Adrenal gland (tissue), 12 donors: ENCODE data around the gene UGT1A4. TPM values are rescaled to one million over a fixed set of nuclear protein-coding genes. Genes with fewer than 3 reads are reported as not detected.

Source experiments
- DNase-seq, 7 donors: peaks; one replicate each; pipeline ENCODE4 v3.0.0-alpha.2; 2019 to 2020
- H3K27ac ChIP-seq, 5 donors: fragments of 200-600 bp; sonication (generic) in 4 of 5; 1 replicate in 3 of 5; 2 replicates in 2 of 5; pipeline versions ENCODE4 v1.5.1 to v1.8.0; 2016 to 2020; ENCODE audit warnings: mild to moderate bottlenecking in 1 of 5
- H3K27me3 ChIP-seq: fragments of 200-600 bp; 2 replicates; pipeline ENCODE4 v1.8.0; 2021
- H3K36me3 ChIP-seq, 2 donors: fragments of 200-600 bp; replicated peaks in 1 of 2; 1 replicate in 1 of 2; 2 replicates in 1 of 2; pipeline versions ENCODE4 v1.5.1 to v1.8.0; 2018 to 2022
- H3K4me1 ChIP-seq, 2 donors: fragments of 200-600 bp; replicated peaks in 1 of 2; 1 replicate in 1 of 2; 2 replicates in 1 of 2; pipeline versions ENCODE4 v1.5.1 to v1.8.0; 2018 to 2021
- H3K4me3 ChIP-seq, 4 donors: fragments of 200-600 bp; sonication (generic) in 3 of 4; one replicate each; pipeline ENCODE4 v1.5.1; 2016 to 2018
- H3K9me3 ChIP-seq, 3 donors: fragments of 200-600 bp; sonication (generic) in 1 of 3; replicated peaks in 1 of 3; 1 replicate in 2 of 3; 2 replicates in 1 of 3; pipeline versions ENCODE4 v1.5.1 to v1.8.0; 2016 to 2021
- CTCF ChIP-seq, 6 experiments: fragments of 450-650 bp in 4 of 6; fragments of 200-600 bp in 2 of 6; sonication (generic) in 1 of 6; IDR thresholded peaks; 1 replicate in 5 of 6; 2 replicates in 1 of 6; pipeline versions ENCODE4 v1.5.1 to v1.8.0; 2016 to 2021; ENCODE audit warnings: antibody characterized with exemption in 6 of 6, mild to moderate bottlenecking in 2 of 6, moderate library complexity in 1 of 6
- POLR2A ChIP-seq, 2 donors: fragments of 450-650 bp; IDR thresholded peaks; one replicate each; pipeline ENCODE4 v1.6.1; 2017; ENCODE audit warnings: antibody characterized with exemption in 2 of 2, mild to moderate bottlenecking in 2 of 2, moderate library complexity in 1 of 2
- WGBS, 4 donors: extraction: QIAGEN DNeasy Blood & Tissue Kit in 2 of 4; methylation state at CpG; one replicate each; pipeline versions ENCODE4 v1.1.5 to v1.1.7; 2013 to 2017; 5-methylcytosine and 5-hydroxymethylcytosine counted together
- intact Hi-C, 2 donors: fragments of 100-400 bp; cut with DNase I; formaldehyde crosslinking; loops; one replicate each; pipeline versions ENCODE4 v1.14.1 to v1.15.0; 2022 to 2023
- polyA plus RNA-seq, 3 donors: library from polyadenylated mRNA; stranded (reverse); fragments of 200-250 nt in 2 of 3; fragments of 350-450 nt in 1 of 3; fragmentation: Illumina TruSeq in 1 of 3; extraction: RNeasy Lipid Tissue Mini Kit (QIAGEN cat#74804) in 1 of 3; gene quantifications; one replicate each; pipeline ENCODE4 v1.2.3, GENCODE V29; 2013 to 2014
- total RNA-seq, 9 donors: library from RNA; depleted of rRNA in 4 of 9; stranded (reverse); fragments of >200 nt in 4 of 9; fragments of 120-200 nt in 1 of 9; fragmentation: NEBNext Ultra II Directional in 1 of 9; extraction: Animal tissue kit (Norgen Biotek cat#: 25700) in 1 of 9; gene quantifications; one replicate each; pipeline versions ENCODE4 v1.1.0 to v1.2.4, GENCODE V29; 2013 to 2023
- donor health status: healthy with polysubstance abuse.
- donor health status: Bipolar disorder and iron deficiency.
- donor health status: DM: yes; HTN: yes; CAD: no.
- donor health status: DM: no; HTN: no; CAD: no.
- donor health status: DM: no; HTN: no; CAD: no.
- donor health status: DM: yes; HTN: yes; CAD: no.

The UGT1A4 gene
- total and polyA plus RNA-seq, 12 donors, result 0.36 TPM; not detected in 11

- Histone ChIP-seq H3K9me3 (no peaks in the 10 kb centered on the region), H3K4me3 (no peak within 1 kb of the TSS), H3K27me3 (peaks cover 5% of the 10 kb centered on the region), H3K36me3 (no peaks in the 10 kb centered on the region), H3K27ac (no peak within 1 kb of the TSS), H3K4me1 (no peaks in the 10 kb centered on the region)
- TF ChIP-seq POLR2A (IDR thresholded peaks at IDR 0.05) (no peak), CTCF (IDR thresholded peaks at IDR 0.05) (no peak)
- intact Hi-C loops, result no loop called here
- 88 to 96% (median 92%) methylated on average over 5 to 6 of the region's 6 CpGs for WGBS, 4 donors
- no peak for DNase-seq
These were observed 41.5 kb downstream of the UGT1A4 start, which contains the start of gene UGT1A1 for GRCh38 chr2:233760043-233760442. Gene UGT1A1, plus strand, starts transcription at chr2:233760270. Its CDS starts 18 bp downstream, at chr2:233760288.

- Histone ChIP-seq H3K27ac (no peak overlapping the region), H3K9me3 (no peaks in the 10 kb centered on the region), H3K36me3 (no peaks in the 10 kb centered on the region), H3K4me1 (no peaks in the 10 kb centered on the region), H3K4me3 (no peak overlapping the region), H3K27me3 (peaks cover 7% of the 10 kb centered on the region)
- intact Hi-C loops, result no loop called here
- no peak for DNase-seq
- 58 to 75% (median 70%) methylated on average over 4 of the region's 4 CpGs for WGBS, 4 donors
- TF ChIP-seq POLR2A (IDR thresholded peaks at IDR 0.05) (no peak), CTCF (IDR thresholded peaks at IDR 0.05) (no peak)
These were observed 42.7 kb downstream of the UGT1A4 start for GRCh38 chr2:233761040-233761769.

GRCh38 chr2:233764264-233764663, 45.7 kb downstream of the UGT1A4 start:
- intact Hi-C loops, result no loop called here
- no peak for DNase-seq
- no peaks in the 10 kb centered on the region for H3K4me1 ChIP-seq
- no peaks in the 10 kb centered on the region for H3K9me3 ChIP-seq
- H3K27me3 ChIP-seq, result peaks cover 7% of the 10 kb centered on the region
- TF ChIP-seq CTCF (IDR thresholded peaks at IDR 0.05), result no peak
- no peak for TF ChIP-seq POLR2A (IDR thresholded peaks at IDR 0.05)
- no peak overlapping the region for H3K4me3 ChIP-seq
- 68 to 89% (median 71%) methylated on average over 7 of the region's 7 CpGs for WGBS, 4 donors
- H3K36me3 ChIP-seq, result no peaks in the 10 kb centered on the region
- no peak overlapping the region for H3K27ac ChIP-seq

GRCh38 chr2:233764761-233765160, 46.2 kb downstream of the UGT1A4 start:
- no peak overlapping the region for H3K4me3 ChIP-seq
- 38 to 59% (median 53%) methylated on average over 3 of the region's 3 CpGs for WGBS, 4 donors
- no peak for DNase-seq
- intact Hi-C loops, result no loop called here
- no peaks in the 10 kb centered on the region for H3K4me1 ChIP-seq
- H3K27me3 ChIP-seq, result peaks cover 7% of the 10 kb centered on the region
- no peaks in the 10 kb centered on the region for H3K36me3 ChIP-seq
- TF ChIP-seq CTCF (IDR thresholded peaks at IDR 0.05) (no peak), POLR2A (IDR thresholded peaks at IDR 0.05) (no peak)
- H3K27ac ChIP-seq, result no peak overlapping the region
- no peaks in the 10 kb centered on the region for H3K9me3 ChIP-seq
